H1 (cell line): ENCODE data around the gene LPGAT1. TPM values are rescaled to one million over a fixed set of nuclear protein-coding genes. Genes with fewer than 3 reads are reported as not detected.

Experiments
- CTCF ChIA-PET: fragments of 300-600 bp; sonication (Branson Sonifier 250); formaldehyde crosslinking; loops from one replicate; lab custom pipeline; 2021; ENCODE audit not compliant: partially characterized antibody; lab: Charles Lee
- POLR2A ChIA-PET: fragments of 300-600 bp; sonication (Branson Sonifier 250); formaldehyde crosslinking; loops from one replicate; lab custom pipeline; 2021; ENCODE audit warnings: inconsistent platforms; ENCODE audit not compliant: partially characterized antibody; lab: Charles Lee
- DNase-seq, 2 experiments: peaks; one replicate each; pipeline versions ENCODE4 v3.0.0 to v3.0.0-alpha.2; 2010 to 2022; ENCODE audit warnings: low spot score in 2 of 2, low read depth in 1 of 2, mixed read lengths in 1 of 2
- FAIRE-seq: peaks from 2 replicates; lab custom pipeline; 2011; peaks lifted over from hg19 to GRCh38; lab: Jason Lieb, UNC
- H2AFZ ChIP-seq: 2 replicates; pipeline ENCODE4 v1.8.1; 2012; ENCODE audit warnings: low read length, inconsistent platforms
- H2AK5ac ChIP-seq: 2 replicates; pipeline ENCODE4 v1.6.1; 2013; ENCODE audit warnings: low read depth, low read length
- H2BK120ac ChIP-seq: replicated peaks from 2 replicates; pipeline ENCODE3; 2013; ENCODE audit warnings: low read depth, low read length, inconsistent platforms
- H2BK12ac ChIP-seq: 2 replicates; pipeline ENCODE4 v1.6.1; 2013; ENCODE audit warnings: low read depth, low read length
- H2BK15ac ChIP-seq: 2 replicates; pipeline ENCODE4 v1.6.1; 2013; ENCODE audit warnings: low read length
- H2BK20ac ChIP-seq: 2 replicates; pipeline ENCODE4 v1.6.1; 2013; ENCODE audit warnings: low read length
- H2BK5ac ChIP-seq: 2 replicates; pipeline ENCODE4 v1.6.1; 2013; ENCODE audit warnings: low read depth, low read length
- H3K14ac ChIP-seq: 2 replicates; pipeline ENCODE4 v1.6.1; 2013; ENCODE audit warnings: inconsistent platforms; ENCODE audit not compliant: insufficient read length
- H3K18ac ChIP-seq: 2 replicates; pipeline ENCODE4 v1.6.1; 2013; ENCODE audit warnings: low read length; ENCODE audit errors: extremely low read depth
- H3K23ac ChIP-seq: 2 replicates; pipeline ENCODE4 v1.6.1; 2013; ENCODE audit warnings: inconsistent platforms; ENCODE audit not compliant: insufficient read length
- H3K23me2 ChIP-seq: 2 replicates; pipeline ENCODE4 v1.6.1; 2013; ENCODE audit warnings: low read depth, low read length
- H3K27ac ChIP-seq: 2 replicates; pipeline ENCODE4 v1.6.1; 2011; ENCODE audit warnings: low read depth, low read length, inconsistent platforms
- H3K27me3 ChIP-seq, 4 experiments: replicated peaks in 1 of 4; 1 replicate in 1 of 4; 2 replicates in 3 of 4; pipeline versions ENCODE4 v1.6.1 to v1.8.1; 2011 to 2013; ENCODE audit warnings: low read length in 3 of 4, mild to moderate bottlenecking in 3 of 4, inconsistent platforms in 2 of 4, mixed read lengths in 2 of 4, moderate library complexity in 1 of 4; ENCODE audit not compliant: control insufficient read depth in 3 of 4, insufficient read depth in 3 of 4; ENCODE audit errors: extremely low read depth in 1 of 4
- H3K36me3 ChIP-seq, 4 experiments: 2 replicates each; pipeline versions ENCODE4 v1.6.1 to v1.8.1; 2011 to 2013; ENCODE audit warnings: mild to moderate bottlenecking in 4 of 4, low read length in 3 of 4, moderate library complexity in 2 of 4, control low read depth in 1 of 4, inconsistent platforms in 1 of 4; ENCODE audit not compliant: insufficient read depth in 4 of 4, control insufficient read depth in 2 of 4
- H3K4ac ChIP-seq: replicated peaks from 2 replicates; pipeline ENCODE3; 2013; ENCODE audit warnings: low read length, low read depth, mixed read lengths, inconsistent platforms; ENCODE audit not compliant: insufficient read length
- H3K4me1 ChIP-seq, 4 experiments: replicated peaks in 1 of 4; 1 replicate in 1 of 4; 2 replicates in 3 of 4; pipeline versions ENCODE4 v1.6.1 to v1.8.1; 2011 to 2013; ENCODE audit warnings: low read length in 3 of 4, inconsistent platforms in 2 of 4, mixed read lengths in 1 of 4; ENCODE audit not compliant: insufficient read depth in 4 of 4, control insufficient read depth in 3 of 4
- H3K4me2 ChIP-seq, 2 experiments: 2 replicates each; pipeline versions ENCODE4 v1.6.1 to v1.8.1; 2011 to 2013; ENCODE audit warnings: low read depth in 2 of 2, low read length in 2 of 2, control low read depth in 1 of 2, inconsistent platforms in 1 of 2, mild to moderate bottlenecking in 1 of 2; ENCODE audit not compliant: insufficient read depth in 1 of 2
- H3K4me3 ChIP-seq, 4 experiments: fragments of 200-600, 300-600 bp in 1 of 4; sonication (generic), shearing (Covaris generic), sonication (Bioruptor Twin) in 1 of 4; 2 replicates each; pipeline versions ENCODE4 v1.5.1 to v1.8.1; 2011 to 2016; ENCODE audit warnings: low read length in 4 of 4, low read depth in 3 of 4, control low read depth in 2 of 4, inconsistent platforms in 2 of 4, mild to moderate bottlenecking in 2 of 4, mixed read lengths in 1 of 4, moderate library complexity in 1 of 4; ENCODE audit not compliant: insufficient read depth in 2 of 4; ENCODE audit errors: extremely low read depth in 1 of 4
- H3K56ac ChIP-seq: replicated peaks from 2 replicates; pipeline ENCODE3; 2013; ENCODE audit warnings: low read depth, mild to moderate bottlenecking, mixed read lengths, low read length, inconsistent platforms; ENCODE audit not compliant: insufficient read length
- H3K79me1 ChIP-seq: 2 replicates; pipeline ENCODE4 v1.6.1; 2013; ENCODE audit warnings: low read depth, low read length, control low read depth
- H3K79me2 ChIP-seq, 2 experiments: 2 replicates each; pipeline versions ENCODE4 v1.6.1 to v1.8.1; 2012 to 2013; ENCODE audit warnings: low read length in 2 of 2, mild to moderate bottlenecking in 2 of 2, inconsistent platforms in 1 of 2; ENCODE audit not compliant: insufficient read depth in 2 of 2, control insufficient read depth in 1 of 2
- H3K9ac ChIP-seq, 4 experiments: replicated peaks in 1 of 4; 1 replicate in 1 of 4; 2 replicates in 3 of 4; pipeline versions ENCODE4 v1.6.1 to v1.8.1; 2011 to 2013; ENCODE audit warnings: low read depth in 3 of 4, low read length in 3 of 4, control low read depth in 2 of 4, mild to moderate bottlenecking in 2 of 4, moderate library complexity in 2 of 4, inconsistent platforms in 1 of 4; ENCODE audit errors: extremely low read depth in 1 of 4
- H3K9me3 ChIP-seq, 2 experiments: 2 replicates each; pipeline versions ENCODE4 v1.6.1 to v1.8.1; 2012 to 2013; ENCODE audit warnings: mild to moderate bottlenecking in 2 of 2, moderate library complexity in 2 of 2, control low read depth in 1 of 2, inconsistent platforms in 1 of 2, low read depth in 1 of 2, low read length in 1 of 2, mixed read lengths in 1 of 2; ENCODE audit not compliant: insufficient read depth in 2 of 2
- H4K20me1 ChIP-seq, 2 experiments: replicated peaks in 1 of 2; 2 replicates each; pipeline versions ENCODE3 to v1.8.1; 2011 to 2013; ENCODE audit warnings: inconsistent platforms in 2 of 2, low read length in 2 of 2, mild to moderate bottlenecking in 1 of 2; ENCODE audit not compliant: insufficient read depth in 2 of 2, control insufficient read depth in 1 of 2
- H4K5ac ChIP-seq: 2 replicates; pipeline ENCODE4 v1.6.1; 2013; ENCODE audit warnings: low read length, low read depth, mixed read lengths, inconsistent platforms; ENCODE audit not compliant: insufficient read length
- H4K8ac ChIP-seq: 2 replicates; pipeline ENCODE4 v1.8.0; 2013; ENCODE audit warnings: mild to moderate bottlenecking, moderate library complexity, low read length, inconsistent platforms; ENCODE audit not compliant: insufficient read depth; ENCODE audit errors: extremely low read depth
- H4K91ac ChIP-seq: replicated peaks from 2 replicates; pipeline ENCODE3; 2013; ENCODE audit warnings: low read length, mixed read lengths, inconsistent platforms; ENCODE audit not compliant: insufficient read length
- ATF3 ChIP-seq: IDR thresholded peaks from 2 replicates; pipeline ENCODE4 v1.6.1; 2011; ENCODE audit warnings: low read depth, mild to moderate bottlenecking, low read length; ENCODE audit not compliant: insufficient read depth
- WGBS, 2 experiments: shearing (Covaris generic) in 1 of 2; methylation state at CpG; one replicate each; pipeline versions ENCODE4 v1.1.6 to v1.1.7; 2013 to 2015; ENCODE audit warnings: low lambda C conversion rate in 2 of 2, mixed read lengths in 2 of 2, inconsistent platforms in 1 of 2, low coverage in 1 of 2, missing lambda C conversion rate in 1 of 2; ENCODE audit not compliant: insufficient replicate concordance in 2 of 2, insufficient coverage in 1 of 2, insufficient read length in 1 of 2; ENCODE audit errors: extremely low coverage in 1 of 2, missing lambda C conversion rate in 1 of 2; 5-methylcytosine and 5-hydroxymethylcytosine counted together
- polyA plus RNA-seq, 7 experiments: library from polyadenylated mRNA; depleted of rRNA in 3 of 7; stranded (reverse) in 5 of 7; unstranded in 2 of 7; fragments of >200 nt in 5 of 7; fragments of 200-250 nt in 2 of 7; gene quantifications; 1 replicate in 5 of 7; 2 replicates in 1 of 7; 4 replicates in 1 of 7; pipeline versions ENCODE4 v1.2.1 to v1.2.3, GENCODE V29; 2011 to 2013; ENCODE audit warnings: missing spikeins in 2 of 7, mixed read lengths in 2 of 7
- total RNA-seq: library from RNA; stranded (reverse); fragmentation: NEBNext Ultra II Directional; extraction: Animal tissue kit (Norgen Biotek cat#: 25700); gene quantifications from 2 replicates; pipeline ENCODE4 v1.2.1, GENCODE V29; 2021

Gene LPGAT1
- total and polyA plus RNA-seq, 2 of the 8 experiments (the other 6 are each of a cell fraction or from before 2014, with no cell fraction given) = 2.3 to 13.5 TPM

DNA sequence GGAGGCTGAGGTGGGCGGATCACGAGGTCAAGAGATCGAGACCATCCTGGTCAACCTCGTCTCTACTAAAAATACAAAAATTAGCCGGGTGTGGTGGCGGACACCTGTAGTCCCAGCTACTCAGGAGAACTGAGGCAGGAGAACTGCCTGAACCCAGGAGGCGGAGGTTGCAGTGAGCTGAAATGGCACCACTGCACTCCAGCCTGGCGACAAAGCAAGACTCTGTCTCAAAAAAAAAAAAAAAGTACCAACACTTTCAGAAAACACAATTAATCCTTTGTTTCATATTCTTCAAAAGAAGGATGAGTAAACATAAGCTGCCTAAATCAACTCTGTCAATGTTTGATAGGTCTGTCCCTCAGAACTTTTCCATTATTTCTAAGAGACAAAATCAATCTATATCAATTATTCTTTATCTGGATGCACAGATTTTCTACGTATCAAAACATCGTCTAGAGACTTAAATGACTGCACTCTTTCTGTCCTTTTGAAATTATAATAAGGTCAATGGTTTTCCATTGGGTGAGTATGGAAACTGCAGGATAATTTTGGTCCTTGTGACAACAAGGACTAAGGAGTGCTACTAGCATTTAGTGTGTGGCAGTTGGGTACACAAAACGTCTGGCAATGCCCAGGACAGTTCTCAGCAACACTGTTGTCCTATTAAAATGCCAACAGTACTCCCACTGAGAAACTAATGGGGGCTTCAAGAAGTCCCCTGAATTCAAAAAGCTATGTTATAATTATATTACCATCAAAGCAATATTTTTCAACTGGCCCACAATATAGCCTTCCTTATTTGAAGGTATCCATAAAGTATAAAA lies 40.7 kb downstream of the LPGAT1 start:
- no peak overlapping the region for H2BK15ac ChIP-seq

More for the DNA sequence above, 40.7 kb downstream of the LPGAT1 start:
- H3K23ac ChIP-seq = no peak overlapping the region
- H3K14ac ChIP-seq = no peak overlapping the region
- no peak overlapping the region for H3K4me3 ChIP-seq
- POLR2A ChIA-PET = no interaction called here
- no peak overlapping the region for H3K4ac ChIP-seq
- H3K79me1 ChIP-seq = no peaks in the 10 kb centered on the region
- no peak overlapping the region for H2AK5ac ChIP-seq
- H3K23me2 ChIP-seq = no peaks in the 10 kb centered on the region
- FAIRE-seq (no peak), DNase-seq (no peak)
- H4K91ac ChIP-seq = no peak overlapping the region
- no peak overlapping the region for H3K56ac ChIP-seq
- H3K27ac ChIP-seq = no peak overlapping the region
- H4K8ac ChIP-seq = no peak overlapping the region
- no peak overlapping the region for H3K9ac ChIP-seq
- H4K20me1 ChIP-seq = no peaks in the 10 kb centered on the region
- no peak overlapping the region for H2BK5ac ChIP-seq
- H3K4me2 ChIP-seq = no peak overlapping the region
- no peak overlapping the region for H2BK120ac ChIP-seq
- no peak overlapping the region for H2AFZ ChIP-seq
- H2BK12ac ChIP-seq = no peak overlapping the region
- H3K18ac ChIP-seq = no peak overlapping the region
- H3K9me3 ChIP-seq = no peaks in the 10 kb centered on the region
- no peaks in the 10 kb centered on the region for H3K27me3 ChIP-seq
- peaks cover 0 to 2% (median 0%) of the 10 kb centered on the region in 4 experiments; a peak in 1 of 8 replicates for H3K36me3 ChIP-seq
- H2BK20ac ChIP-seq = no peak overlapping the region
- no peaks in the 10 kb centered on the region for H3K79me2 ChIP-seq
- no peak overlapping the region for H4K5ac ChIP-seq
- CTCF ChIA-PET = interaction anchor here (0.6 to 1.2 kb wide), 2 partner anchors 9 to 617 kb away, joined by 4 to 5 read pairs; no protein-coding TSS in a partner anchor
- no peaks in the 10 kb centered on the region for H3K4me1 ChIP-seq
- TF ChIP-seq ATF3 = no peak
- WGBS, 2 experiments = 94% methylated on average over 10 of the region's 11 CpGs; no CpG with 5 or more reads in 1 of the 2 experiments
